Measurements from ENCODE around the gene UXS1.

UXS1 gene

GRCh38 chr2:106187273-106187891, 6.7 kb downstream of the UXS1 start:
- DNase-seq, result no peak

- DNase-seq, result no peak
These were observed 8.5 kb downstream of the UXS1 start for GRCh38 chr2:106185475-106186184.

- no peak for DNase-seq
These were observed 9.2 kb downstream of the UXS1 start for GRCh38 chr2:106184857-106185256.

- no peak for DNase-seq
These were observed 9.7 kb downstream of the UXS1 start for GRCh38 chr2:106184394-106184793.

- DNase-seq, result no peak
These were observed 10.9 kb downstream of the UXS1 start for GRCh38 chr2:106183101-106183696.

GRCh38 chr2:106181064-106181463, 13.0 kb downstream of the UXS1 start:
- DNase-seq, result no peak

GRCh38 chr2:106180602-106181001, 13.5 kb downstream of the UXS1 start:
- DNase-seq, result no peak

GRCh38 chr2:106178716-106179115, 15.4 kb downstream of the UXS1 start:
- no peak for DNase-seq

GRCh38 chr2:106177581-106177980, 16.5 kb downstream of the UXS1 start:
- no peak for DNase-seq

- DNase-seq, result no peak
These were observed 17.5 kb downstream of the UXS1 start for GRCh38 chr2:106176446-106177099.

- DNase-seq, result no peak
These were observed 18.8 kb downstream of the UXS1 start for GRCh38 chr2:106175086-106175850.

- DNase-seq, result no peak
These were observed 20.0 kb downstream of the UXS1 start for GRCh38 chr2:106174056-106174455.

- DNase-seq, result no peak
These were observed 21.5 kb downstream of the UXS1 start for GRCh38 chr2:106172649-106173048.

- DNase-seq, result no peak
These were observed 25.4 kb downstream of the UXS1 start for GRCh38 chr2:106168657-106169056.

GRCh38 chr2:106167067-106167466, 27.0 kb downstream of the UXS1 start:
- no peak for DNase-seq

- DNase-seq, result peak; percentile 66
These were observed 28.5 kb downstream of the UXS1 start for GRCh38 chr2:106165561-106165960.

- DNase-seq, result peak; percentile 46
These were observed 29.1 kb downstream of the UXS1 start for GRCh38 chr2:106165029-106165428.

GRCh38 chr2:106163948-106164545, 30.1 kb downstream of the UXS1 start:
- no peak for DNase-seq

- DNase-seq, result no peak
These were observed 31.9 kb downstream of the UXS1 start for GRCh38 chr2:106161938-106162820.

GRCh38 chr2:106161341-106161740, 32.8 kb downstream of the UXS1 start:
- DNase-seq, result no peak

- no peak for DNase-seq
These were observed 33.3 kb downstream of the UXS1 start for GRCh38 chr2:106160786-106161261.

All from retina (tissue), 1 donor.